Measurements from ENCODE around the gene FBXO24. TPM values are rescaled to one million over a fixed set of nuclear protein-coding genes. Genes with fewer than 3 reads are reported as not detected.

Gene FBXO24
- total and polyA plus RNA-seq, 9 of the 15 experiments (the other 6 are each of a cell fraction or from before 2014, with no cell fraction given), result 0.17 to 0.95 (median 0.50) TPM

- TF ChIP-seq ZNF280A (IDR thresholded peaks at IDR 0.05; ENCODE audit: low read depth, partially characterized antibody), result no peak
- no peak for TF ChIP-seq HBP1 (CRISPR knock-in tag; IDR thresholded peaks at IDR 0.05)
- no peak for TF ChIP-seq NCOR1 (IDR thresholded peaks at IDR 0.05)
- TF ChIP-seq ZFPM2 (CRISPR knock-in tag; IDR thresholded peaks at IDR 0.05), result no peak
- no peak for TF ChIP-seq ZBTB49 (CRISPR knock-in tag; IDR thresholded peaks at IDR 0.05; ENCODE audit: borderline replicate concordance)
- TF ChIP-seq HDGF (IDR thresholded peaks at IDR 0.05), result no peak; the same call in 1 of the 2 replicates
- TF ChIP-seq TAF15 (IDR thresholded peaks at IDR 0.05; ENCODE audit: low read depth, low read length), result no peak
- TF ChIP-seq SNIP1 (IDR thresholded peaks at IDR 0.05; ENCODE audit: low read depth), result no peak
- TF ChIP-seq ZNF76 (CRISPR knock-in tag; IDR thresholded peaks at IDR 0.05; ENCODE audit: borderline replicate concordance), result no peak
- no peak for TF ChIP-seq XRCC3 (IDR thresholded peaks at IDR 0.05)
- no peak for TF ChIP-seq HIVEP1 (CRISPR knock-in tag; IDR thresholded peaks at IDR 0.05)
- TF ChIP-seq NELFE (IDR thresholded peaks at IDR 0.05; ENCODE audit: insufficient read depth, insufficient read length), result no peak
- peak in 1 of 2 experiments; percentile 42; a peak in 1 of 4 replicates for TF ChIP-seq RCOR1 (IDR thresholded peaks at IDR 0.05; ENCODE audit: borderline replicate concordance in 1 of 2, low read depth in 2 of 2, low read length in 2 of 2)
- 0 out of 4 replicates have a peak, but pooled peaks of 1 of the 2 experiments have one; percentile 37 for TF ChIP-seq ZMIZ1 (IDR thresholded peaks at IDR 0.05; ENCODE audit: low read depth in 2 of 2, low read length in 2 of 2)
- TF ChIP-seq TEAD2 (tag; IDR thresholded peaks at IDR 0.05), result no peak
- no peak for TF ChIP-seq ZKSCAN8 (CRISPR knock-in tag; IDR thresholded peaks at IDR 0.05)
- no peak for TF ChIP-seq SAFB (IDR thresholded peaks at IDR 0.05; ENCODE audit: borderline replicate concordance, low read depth, low read length)
- TF ChIP-seq STAT5A (IDR thresholded peaks at IDR 0.05; ENCODE audit: borderline replicate concordance, low read length), result no peak; the same call in 1 of the 2 replicates
- no peak for TF ChIP-seq RFX5 (IDR thresholded peaks at IDR 0.05; ENCODE audit: low read depth, low read length)
Measured at GRCh38 chr7:100604028-100604975, 18.2 kb downstream of the FBXO24 start (continued).
